AG10803 (cell line): Measurements from ENCODE around the gene SPP1.

Experiments used
- DNase-seq: peaks from one replicate; pipeline ENCODE4 v3.0.0; 2010; ENCODE audit warnings: low read depth
- H3K4me3 ChIP-seq: 2 replicates; pipeline ENCODE4 v1.5.1; 2011; ENCODE audit warnings: mild to moderate bottlenecking, low read length, control low read depth
- TF ChIP-seq, protein P1 (sequence below): conservative IDR thresholded peaks from 2 replicates; pipeline ENCODE4 v1.5.1; 2011; ENCODE audit warnings: mild to moderate bottlenecking, low read length, control low read depth, inconsistent platforms

Gene SPP1

DNA sequence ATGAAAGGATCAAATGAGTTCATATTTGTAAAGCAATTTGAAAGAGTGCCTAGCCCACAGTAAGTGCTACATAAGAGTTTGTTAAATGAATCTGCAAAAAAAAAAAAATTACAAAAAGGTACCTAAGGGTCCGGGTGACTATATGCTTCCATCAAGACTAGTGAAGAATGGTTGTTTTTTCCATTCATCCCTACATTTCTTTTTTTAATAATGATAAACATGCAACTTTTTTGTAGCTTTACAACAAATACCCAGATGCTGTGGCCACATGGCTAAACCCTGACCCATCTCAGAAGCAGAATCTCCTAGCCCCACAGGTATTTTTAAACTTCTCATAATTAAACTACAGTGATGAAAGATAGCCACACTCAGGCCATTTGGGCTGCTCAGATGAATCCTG is 4.3 kb downstream of the SPP1 start:
- TF ChIP-seq, protein P1, sequence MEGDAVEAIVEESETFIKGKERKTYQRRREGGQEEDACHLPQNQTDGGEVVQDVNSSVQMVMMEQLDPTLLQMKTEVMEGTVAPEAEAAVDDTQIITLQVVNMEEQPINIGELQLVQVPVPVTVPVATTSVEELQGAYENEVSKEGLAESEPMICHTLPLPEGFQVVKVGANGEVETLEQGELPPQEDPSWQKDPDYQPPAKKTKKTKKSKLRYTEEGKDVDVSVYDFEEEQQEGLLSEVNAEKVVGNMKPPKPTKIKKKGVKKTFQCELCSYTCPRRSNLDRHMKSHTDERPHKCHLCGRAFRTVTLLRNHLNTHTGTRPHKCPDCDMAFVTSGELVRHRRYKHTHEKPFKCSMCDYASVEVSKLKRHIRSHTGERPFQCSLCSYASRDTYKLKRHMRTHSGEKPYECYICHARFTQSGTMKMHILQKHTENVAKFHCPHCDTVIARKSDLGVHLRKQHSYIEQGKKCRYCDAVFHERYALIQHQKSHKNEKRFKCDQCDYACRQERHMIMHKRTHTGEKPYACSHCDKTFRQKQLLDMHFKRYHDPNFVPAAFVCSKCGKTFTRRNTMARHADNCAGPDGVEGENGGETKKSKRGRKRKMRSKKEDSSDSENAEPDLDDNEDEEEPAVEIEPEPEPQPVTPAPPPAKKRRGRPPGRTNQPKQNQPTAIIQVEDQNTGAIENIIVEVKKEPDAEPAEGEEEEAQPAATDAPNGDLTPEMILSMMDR = no peak
- DNase-seq = no peak
- no peak overlapping the region for H3K4me3 ChIP-seq

DNA sequence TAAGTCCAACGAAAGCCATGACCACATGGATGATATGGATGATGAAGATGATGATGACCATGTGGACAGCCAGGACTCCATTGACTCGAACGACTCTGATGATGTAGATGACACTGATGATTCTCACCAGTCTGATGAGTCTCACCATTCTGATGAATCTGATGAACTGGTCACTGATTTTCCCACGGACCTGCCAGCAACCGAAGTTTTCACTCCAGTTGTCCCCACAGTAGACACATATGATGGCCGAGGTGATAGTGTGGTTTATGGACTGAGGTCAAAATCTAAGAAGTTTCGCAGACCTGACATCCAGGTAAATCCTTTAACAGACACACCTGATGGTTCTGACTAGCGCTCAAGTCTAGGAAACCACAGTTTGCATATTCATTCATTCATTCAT is 6.0 kb downstream of the SPP1 start:
- TF ChIP-seq, protein P1 = no peak
- DNase-seq = no peak
- H3K4me3 ChIP-seq = no peak overlapping the region

DNA sequence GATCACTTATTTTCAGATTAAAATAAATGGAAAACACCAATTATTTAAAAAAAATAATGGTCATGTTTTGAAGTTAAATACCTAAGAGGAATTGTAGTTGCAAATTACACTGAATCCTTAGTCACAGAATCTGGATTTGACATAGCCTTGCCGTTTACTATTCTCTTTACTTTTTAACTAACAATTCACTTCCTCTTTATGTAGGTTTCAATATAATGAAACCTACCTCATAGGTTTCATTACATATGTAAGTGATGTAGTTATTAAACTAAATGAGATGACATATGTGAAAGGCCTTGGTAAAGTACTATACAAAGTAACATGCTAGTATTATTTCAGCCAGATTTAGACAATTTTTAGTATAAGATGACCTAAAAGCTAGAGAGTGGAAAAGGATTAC is 6.5 kb downstream of the SPP1 start:
- no peak for DNase-seq
- TF ChIP-seq, protein P1 = no peak
- no peak overlapping the region for H3K4me3 ChIP-seq

DNA sequence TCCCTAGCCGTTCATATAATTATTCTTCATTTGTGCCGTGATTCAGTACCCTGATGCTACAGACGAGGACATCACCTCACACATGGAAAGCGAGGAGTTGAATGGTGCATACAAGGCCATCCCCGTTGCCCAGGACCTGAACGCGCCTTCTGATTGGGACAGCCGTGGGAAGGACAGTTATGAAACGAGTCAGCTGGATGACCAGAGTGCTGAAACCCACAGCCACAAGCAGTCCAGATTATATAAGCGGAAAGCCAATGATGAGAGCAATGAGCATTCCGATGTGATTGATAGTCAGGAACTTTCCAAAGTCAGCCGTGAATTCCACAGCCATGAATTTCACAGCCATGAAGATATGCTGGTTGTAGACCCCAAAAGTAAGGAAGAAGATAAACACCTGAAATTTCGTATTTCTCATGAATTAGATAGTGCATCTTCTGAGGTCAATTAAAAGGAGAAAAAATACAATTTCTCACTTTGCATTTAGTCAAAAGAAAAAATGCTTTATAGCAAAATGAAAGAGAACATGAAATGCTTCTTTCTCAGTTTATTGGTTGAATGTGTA is 7.0 kb downstream of the SPP1 start:
- DNase-seq = peak; percentile 31
- H3K4me3 ChIP-seq = no peak overlapping the region
- TF ChIP-seq, protein P1 = no peak

DNA sequence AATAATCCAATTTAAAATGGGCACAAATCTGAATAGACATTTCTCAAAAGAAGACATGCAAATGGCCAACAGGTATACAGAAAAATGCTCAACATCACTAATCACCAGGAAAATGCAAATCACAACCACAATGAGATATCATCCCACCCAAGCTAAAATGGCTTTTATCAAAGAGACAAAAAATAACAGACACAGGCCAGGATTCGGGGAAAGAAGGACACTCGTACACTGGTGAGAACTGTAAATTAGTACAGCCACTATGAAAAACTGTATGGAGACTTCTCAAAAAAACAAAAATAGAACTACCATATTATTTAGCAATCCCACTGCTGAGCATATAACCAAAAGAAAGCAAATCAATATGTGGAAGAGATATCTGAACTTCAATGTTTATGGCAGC is 8.5 kb downstream of the SPP1 start:
- TF ChIP-seq, protein P1 = no peak
- no peak for DNase-seq
- no peak overlapping the region for H3K4me3 ChIP-seq

DNA sequence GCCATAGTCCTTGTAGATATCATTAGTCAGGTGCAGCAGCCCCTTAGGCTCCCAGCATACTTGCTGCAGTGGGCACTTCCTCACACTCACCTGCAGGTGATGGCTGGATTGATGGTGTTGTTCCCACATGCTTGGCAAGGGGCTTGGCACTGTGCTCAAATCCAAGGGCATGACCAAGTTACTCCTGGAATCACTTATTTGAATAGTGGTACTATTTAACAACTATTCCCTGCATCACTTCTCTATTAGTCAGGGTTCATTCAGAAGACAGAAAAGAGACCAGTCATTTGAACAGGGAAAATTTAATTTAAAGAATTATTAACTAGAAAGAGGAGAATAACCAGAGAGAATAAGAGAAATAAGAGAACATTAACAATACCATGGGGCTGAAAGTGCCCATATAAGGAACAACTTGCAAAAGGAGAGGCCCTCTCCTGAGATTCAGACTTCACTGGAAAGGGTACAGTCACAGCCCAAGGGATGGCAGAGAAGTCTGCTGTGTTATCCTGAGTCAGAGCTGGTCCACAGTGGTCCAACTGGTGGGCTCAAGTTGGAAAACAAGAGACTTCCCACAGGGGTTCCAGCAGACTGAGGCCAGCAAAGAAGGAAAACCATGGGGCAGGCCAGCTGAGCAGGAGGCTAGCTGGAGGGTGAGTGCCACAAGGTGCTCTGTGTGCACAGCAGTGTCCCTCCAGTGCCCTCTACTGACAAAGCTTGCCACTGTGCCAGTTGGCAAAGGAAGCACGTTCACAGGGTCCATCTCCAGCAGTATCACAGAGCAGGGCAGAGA is 9.8 kb downstream of the SPP1 start:
- DNase-seq = peak; percentile 56
- TF ChIP-seq, protein P1 = peak; percentile 71
- H3K4me3 ChIP-seq = no peak overlapping the region

DNA sequence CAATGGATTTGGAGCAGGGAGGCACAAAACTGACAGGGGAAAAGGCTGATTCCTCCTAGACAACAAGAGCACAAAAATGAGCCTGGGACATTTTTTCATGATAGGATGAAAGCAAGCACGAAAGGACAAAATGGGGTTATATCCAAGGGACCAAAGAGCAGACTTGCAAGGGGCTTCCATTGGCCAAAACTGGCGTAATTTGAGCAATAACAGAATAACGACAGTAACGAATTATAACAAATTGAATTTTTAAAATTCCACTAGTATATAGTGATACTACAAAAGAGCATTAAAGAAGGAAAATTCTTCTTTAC is 10.3 kb downstream of the SPP1 start:
- H3K4me3 ChIP-seq = no peak overlapping the region
- TF ChIP-seq, protein P1 = no peak
- DNase-seq = no peak
